Cerebellar nuclear complex (tissue), 1 donor: ENCODE measurements around the gene KCNMA1.
A peak's percentile ranks its signal among the peaks of the same experiment; 100 is the strongest.

ENCODE experiments used
- DNase-seq, 2 experiments: peaks; one replicate each; lab custom pipeline; 2025; lab: John Stamatoyannopoulos, UW

KCNMA1 gene

DNA sequence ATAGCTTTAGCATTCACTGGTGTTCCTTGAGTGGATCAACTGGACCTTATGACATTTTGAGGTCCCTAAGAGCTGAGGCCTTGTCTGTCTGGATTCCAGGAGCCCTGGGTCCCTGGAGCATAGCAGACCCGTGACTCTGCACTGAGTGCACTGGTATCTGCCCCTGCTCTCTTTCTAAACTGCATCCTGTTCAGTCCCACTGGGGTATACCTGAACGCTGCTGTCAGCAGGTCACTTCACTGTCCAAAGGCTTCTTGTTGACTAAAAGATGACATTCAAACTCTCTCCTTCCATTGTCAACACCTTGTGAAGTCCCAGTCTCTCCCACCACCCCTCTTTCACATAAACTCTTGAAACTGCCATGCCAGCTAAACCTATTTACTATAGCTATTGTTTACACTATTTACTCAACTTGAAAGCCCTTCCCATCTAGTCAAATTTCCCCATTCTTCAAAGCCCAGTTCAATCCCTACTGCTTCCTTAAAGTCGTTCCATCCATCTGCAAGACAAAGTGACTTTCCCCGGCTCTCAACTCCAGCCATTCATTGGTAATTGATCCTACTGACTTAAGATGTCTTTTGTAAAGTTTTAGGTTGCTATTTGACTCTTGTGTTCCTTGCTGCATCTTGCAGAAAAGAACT, 523.3 kb downstream of the KCNMA1 start:
- DNase-seq = no peak

DNA sequence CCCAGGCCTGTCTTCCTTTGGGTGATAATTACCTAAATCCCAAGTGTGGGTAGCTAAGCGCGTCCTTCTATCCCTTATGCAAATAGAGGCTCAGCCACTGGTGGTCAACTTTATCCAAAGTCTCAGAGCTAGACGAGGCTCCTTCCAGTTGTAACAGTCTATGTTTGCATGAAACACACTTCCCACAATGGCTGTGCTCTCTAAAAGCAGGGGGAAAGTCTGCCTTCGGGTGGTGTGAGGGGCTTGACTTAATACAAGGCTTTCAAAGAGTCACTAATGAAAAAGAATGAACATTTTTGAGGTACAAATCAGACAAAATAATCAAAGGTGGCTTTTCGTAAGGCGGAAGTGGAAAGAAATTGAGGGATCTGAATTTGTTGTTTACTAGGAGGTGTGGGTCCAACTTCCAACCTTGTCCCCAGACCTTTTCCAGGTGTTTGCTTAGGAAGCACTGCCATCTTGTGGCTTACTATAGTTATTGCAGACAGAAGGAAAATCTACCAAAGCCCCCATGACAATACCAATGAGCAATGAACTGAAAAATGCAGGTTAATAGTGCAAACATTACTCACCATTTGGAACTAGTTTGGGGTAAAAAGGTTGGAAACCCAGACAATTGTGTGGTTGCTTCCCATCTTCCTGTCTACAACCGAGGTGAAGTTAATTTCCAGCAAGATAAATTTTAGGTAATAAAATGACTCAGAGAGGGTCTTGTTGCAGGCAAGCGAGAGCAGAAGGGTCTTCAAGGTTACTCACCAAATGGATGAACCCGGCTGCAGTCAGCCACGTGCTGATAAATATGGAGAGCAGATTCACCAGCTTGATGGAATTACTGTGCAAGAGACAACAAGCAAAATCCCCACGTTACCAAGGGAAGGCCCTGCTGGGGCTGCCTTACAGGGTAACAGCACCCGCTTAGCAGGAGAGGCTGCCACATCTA, 525.7 kb downstream of the KCNMA1 start:
- peak in 1 of 2 experiments; percentile 5 for DNase-seq

DNA sequence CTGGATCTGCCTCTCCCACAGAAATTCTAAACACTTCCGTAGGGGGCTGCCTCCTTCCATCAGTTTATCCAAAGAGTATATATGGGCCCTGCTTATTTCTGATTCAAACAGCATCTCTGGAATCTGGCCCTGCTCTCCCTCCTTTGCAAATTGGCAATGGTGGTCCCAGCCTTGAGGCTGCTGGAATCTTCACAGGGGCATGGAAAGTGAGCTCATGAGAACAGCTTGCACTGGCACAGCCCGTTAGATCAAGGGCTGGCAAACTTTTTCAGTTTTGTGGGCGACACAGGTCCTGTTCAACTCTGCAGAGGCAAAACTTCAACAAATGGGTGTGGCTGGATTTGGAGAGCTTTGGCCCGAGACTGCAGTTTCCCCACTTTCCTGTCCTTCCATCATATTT, 526.9 kb downstream of the KCNMA1 start:
- no peak for DNase-seq

DNA sequence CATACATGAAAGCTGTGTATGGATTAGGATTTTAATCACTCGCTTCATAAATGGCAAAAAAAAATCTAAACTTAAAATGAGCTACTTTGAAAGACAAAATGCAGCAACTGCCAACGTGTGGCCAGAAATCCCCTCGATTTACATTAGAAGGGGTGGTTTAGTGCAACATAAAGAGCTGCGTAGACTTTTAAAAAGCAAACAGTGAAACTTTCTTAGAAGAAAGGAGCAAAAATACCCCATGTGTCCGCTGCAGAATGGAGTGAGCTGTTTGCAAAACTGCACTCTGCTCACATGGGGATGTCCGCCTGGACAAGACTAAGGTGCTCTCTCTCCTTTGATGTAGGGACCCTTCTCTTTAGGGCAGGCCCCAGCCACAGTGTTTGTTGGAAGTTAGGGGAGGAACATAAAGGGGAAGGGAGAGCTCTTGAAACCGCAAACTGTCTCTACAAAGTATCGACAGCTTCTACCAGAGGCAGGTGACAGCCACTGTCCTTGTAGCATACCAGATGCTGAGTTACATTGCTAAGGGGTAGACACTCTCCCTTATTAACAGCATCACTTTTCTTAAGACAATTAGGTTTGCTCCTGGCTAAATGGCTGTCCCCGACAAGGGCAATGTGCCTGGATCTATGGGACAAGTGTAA, 528.1 kb downstream of the KCNMA1 start:
- no peak for DNase-seq

DNA sequence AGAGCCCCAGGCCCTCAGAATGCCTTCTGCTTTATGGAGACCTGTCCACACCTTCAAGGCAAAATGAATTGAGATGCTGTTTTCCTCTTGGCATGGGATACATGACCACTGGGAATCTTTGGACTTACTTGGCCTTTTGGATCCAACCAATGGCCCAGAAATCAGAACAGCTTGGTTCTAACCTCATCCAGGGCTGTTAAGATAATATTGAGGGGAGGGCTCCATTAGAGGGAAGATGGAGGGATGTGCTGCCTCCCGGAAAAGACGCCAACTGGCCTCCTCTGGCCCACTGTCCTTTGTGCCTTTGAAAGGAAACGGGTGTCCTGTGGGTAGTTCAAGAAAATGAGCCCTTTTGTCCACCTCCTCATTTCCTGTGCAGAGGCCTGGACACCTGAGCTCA, 530.9 kb downstream of the KCNMA1 start:
- DNase-seq = no peak

DNA sequence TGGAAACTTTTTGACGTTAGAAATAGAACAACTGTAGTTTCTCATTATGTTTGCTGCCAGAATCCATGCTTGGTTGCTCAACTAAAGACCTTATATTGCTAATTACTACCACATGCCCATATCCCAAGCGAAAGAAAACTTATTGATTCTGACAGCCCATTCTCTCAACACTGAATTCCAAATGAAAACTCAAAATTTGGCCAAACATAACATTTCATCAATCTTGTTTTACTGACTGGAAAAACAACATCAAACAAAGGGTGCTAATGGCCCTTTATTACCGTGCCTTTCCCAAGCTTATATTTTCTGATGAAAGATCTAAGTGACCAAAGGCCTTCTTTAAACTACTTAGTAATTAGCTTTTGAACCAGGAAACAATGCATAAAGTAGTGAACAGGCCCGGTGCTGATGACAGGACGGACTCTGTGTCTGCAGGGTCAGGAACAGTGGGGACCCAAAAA, 531.8 kb downstream of the KCNMA1 start:
- DNase-seq = no peak

DNA sequence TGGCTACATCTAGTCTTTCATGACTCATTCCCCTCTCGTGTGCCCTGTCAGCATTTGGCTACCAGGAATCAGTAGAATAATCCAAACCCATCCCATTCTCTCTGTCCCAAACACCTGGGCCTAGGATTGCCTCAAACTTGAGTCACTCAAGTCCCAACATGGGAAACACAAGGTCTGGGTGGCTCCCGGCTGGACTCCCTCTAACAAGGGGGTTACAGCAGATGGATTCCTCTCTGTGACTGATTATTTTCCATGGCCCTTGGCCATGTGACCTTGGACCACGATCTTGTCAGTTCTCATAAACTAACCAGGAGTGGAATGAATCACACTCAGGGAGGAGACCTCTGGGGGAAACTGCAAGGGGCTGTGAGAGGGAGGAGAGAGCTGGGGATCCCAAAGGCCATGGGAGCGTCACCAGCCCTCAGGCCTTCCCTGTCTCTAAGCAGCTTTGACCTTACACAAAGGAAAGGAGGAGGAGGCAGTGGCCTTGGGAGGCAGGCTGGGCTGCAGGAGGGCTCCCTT, 533.1 kb downstream of the KCNMA1 start:
- no peak for DNase-seq

DNA sequence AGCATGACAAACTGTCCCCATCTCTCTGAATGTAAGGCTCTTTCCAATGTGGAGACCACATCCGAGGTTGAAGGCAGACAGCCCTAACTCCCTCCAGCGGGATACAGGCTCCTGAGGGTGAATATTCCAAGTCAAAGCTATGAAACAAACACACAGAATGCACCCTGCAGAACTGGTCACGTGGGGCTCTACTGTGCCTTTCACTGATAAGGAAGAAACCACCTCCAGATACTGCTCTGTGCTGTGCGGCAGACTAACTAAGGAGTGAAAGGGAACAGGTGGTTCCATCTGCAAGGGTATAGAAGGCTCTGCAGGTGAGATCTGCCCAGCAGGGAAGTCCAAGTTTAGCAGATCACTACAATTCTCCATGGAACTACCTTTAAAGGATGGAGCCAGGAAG, 534.4 kb downstream of the KCNMA1 start:
- DNase-seq = no peak

DNA sequence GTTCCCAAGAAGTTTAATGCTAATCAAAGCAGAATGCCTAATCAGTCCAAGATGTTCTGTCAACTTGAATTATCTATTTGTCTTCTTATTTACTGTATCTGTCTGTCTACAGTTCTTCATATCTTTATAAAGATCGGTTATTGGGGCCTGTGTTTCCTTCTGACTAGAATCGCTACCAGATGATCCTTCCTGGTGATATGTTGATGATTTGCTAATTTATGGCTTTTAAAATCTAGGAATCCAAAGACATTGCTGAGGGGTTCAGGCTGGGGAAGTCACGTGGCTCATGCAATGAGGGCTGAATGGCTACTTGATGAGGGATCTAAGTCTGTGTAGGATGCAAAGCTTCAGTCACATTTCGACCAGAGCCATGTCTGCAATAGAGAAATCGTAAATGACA, 536.3 kb downstream of the KCNMA1 start:
- DNase-seq = no peak

DNA sequence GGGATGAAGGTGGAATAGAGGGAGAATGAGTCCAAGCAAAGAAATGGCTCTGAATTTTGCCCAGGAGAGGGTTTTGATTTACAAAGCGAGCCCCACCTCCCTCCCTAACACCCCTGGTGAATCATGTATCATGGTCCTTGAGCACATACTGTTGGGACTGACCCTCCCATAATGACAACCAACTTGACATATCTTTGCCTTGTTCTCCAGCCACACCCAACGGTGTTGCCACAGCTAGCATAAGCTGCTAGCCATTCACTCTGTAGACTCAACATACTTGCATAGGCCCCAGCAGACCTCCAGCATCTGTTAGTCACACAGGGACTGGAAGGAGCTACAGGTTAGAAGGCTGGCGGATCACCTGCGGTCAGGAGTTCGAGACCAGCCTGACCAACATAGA, 538.5 kb downstream of the KCNMA1 start:
- DNase-seq = no peak

DNA sequence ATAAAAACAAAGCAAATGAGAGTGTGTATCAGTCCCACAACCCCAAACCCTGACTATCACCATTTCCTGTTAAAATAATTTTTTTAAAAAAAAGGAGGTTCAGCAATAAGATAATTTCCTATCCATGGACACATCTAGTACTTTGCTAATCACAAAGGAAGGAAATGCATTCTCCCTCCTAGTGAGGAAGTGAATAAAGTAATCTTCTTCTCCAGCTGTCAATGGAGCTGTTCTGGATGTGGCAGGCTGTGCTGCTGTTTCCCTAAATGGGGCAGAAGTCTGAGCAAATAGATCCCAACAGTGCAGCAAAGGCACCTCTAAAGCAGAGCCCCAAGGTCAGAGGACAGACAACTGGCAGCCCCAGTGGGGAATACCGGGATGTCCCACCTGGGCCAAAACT, 540.0 kb downstream of the KCNMA1 start:
- no peak for DNase-seq

DNA sequence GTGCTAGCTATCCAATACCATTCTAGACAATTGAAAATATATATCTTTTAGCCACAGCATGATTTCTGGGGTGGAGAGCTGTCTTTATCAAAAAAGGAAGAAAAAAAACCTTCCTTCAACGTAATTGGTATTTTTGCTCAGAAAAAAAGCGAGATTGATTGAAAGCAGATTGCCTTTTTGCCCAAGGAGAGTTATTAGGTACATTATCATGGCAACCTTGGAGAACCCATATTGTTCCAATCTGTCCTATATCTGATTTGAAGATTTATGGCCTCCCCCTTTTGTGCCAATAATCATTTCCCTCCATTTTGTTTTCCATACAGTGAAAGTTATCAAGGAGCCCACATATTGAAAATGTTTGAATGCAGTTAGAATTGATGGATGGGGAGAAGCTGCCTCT, 544.5 kb downstream of the KCNMA1 start:
- DNase-seq = no peak

DNA sequence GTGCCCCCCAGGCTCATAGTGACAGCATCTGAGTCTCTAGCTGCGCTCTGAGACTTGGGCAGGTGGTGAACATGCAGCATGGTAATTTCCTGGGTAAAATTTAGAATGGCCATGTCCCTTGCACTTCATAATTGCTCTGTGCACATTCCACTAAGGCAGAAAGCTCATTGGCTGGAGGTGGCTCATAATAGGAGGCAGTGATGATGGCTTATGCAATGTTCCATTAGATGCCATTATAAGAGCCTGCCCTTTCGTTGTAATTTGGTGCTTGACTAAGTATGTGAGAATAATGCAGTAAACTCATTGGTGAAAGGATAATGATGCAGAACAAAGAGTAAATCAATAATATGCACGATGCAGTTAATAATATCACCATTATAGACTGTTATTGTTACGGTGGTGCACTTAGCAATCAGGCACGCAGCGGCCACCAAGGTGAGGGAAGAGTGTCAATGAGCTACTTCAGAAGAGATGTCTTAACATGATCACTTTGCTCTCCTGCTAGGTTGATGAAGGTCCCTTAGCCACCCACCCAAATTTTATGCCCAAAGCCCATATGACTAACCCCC, 545.9 kb downstream of the KCNMA1 start:
- no peak for DNase-seq

DNA sequence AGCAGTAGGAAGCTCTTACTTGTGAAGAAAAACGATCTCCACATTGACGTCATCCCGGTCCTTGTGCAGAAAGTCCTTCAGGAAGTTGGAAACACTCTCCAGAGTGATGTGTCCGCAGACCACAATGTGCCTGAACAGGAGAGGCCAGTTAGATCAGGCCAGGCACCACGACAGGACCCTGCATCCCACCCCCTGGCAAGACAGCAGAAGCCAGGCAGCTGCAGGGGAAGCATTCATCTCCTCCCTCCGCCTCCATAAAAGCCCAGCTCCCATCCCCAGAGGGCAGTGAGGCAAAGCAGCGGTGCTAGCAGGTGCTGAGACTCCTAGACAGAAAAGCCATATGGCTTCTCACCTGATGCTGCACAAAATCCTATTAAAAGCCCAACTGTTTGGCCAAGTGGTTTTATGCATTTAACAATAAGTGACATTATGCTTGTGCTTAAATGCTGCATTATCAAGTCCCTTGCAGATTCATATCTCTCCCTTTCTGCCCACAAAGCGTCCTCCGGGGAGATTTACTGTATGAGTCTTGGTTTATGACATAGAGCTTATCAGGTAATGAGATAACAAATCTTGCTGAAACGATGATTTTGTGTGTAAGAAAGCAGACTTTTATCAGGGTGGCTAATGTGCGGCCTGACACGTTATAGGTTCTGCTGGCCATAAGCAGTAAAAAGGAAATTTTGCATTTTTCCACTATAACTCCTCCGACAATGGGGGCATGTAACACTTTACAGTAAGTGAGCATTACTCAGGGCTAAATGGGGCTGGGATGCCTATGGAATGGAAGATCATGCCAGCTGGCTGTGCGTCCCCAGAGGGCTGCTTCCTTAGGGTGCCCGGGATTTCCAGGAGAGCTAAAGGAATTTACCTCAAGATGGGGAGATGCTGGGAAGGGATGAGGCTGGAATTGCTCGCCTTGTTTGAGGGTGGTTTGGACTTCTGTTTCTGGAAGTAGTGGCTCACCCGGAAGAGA, 546.9 kb downstream of the KCNMA1 start:
- no peak for DNase-seq

DNA sequence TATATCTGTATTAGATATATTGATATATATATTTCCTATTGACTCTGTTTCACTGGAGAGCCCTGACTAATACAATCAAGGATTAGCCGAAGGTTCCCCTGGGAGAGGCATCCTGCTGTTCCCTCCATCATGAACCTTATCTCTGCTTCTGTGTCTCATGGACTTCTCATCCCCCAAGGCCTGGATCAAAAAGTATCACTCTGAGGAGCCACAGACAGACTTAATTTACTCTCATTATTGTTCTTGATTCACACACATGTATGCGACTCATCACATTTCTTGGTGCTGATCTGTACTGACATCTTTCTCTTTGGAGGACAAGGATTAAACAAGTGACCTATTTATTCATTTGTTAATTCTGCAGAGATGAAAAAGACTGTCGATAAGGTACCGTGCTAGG, 550.2 kb downstream of the KCNMA1 start:
- DNase-seq = no peak

DNA sequence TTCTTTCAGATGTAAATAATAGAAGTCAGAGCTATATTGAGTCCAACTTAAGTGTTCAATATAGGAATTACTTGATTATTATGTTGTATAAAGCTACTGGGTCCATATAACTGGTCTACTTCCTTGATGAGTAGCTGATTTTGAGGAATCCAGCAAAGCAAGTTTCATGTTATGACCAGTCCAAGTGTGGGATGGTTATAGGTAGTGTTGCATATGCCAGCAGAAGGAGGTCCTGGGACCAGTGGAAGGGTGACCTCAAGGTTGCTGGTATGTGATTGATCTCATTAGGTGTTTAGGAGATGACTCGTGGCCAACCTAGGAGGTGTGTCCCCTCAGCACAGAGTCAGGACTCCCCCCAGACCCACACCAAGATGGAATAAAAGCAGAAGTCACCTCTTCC, 551.5 kb downstream of the KCNMA1 start:
- DNase-seq = no peak

DNA sequence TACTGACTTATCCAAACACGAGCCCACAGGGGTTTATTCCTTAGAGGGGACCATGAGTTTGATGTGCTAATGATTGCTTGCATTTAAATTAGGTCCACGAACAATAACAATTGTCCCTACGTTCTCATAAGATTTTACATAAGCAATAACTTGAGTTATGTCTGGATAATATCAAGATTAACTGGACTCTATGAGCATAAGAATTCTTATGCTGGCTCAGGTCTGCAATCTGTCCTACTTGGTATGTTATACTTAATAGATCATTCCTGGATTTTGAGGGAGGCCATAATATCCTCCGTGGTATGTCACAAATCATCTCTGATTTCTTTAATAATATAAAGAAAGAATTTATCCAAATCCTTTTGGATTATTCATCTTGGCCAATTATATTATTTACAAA, 552.3 kb downstream of the KCNMA1 start:
- DNase-seq = no peak

DNA sequence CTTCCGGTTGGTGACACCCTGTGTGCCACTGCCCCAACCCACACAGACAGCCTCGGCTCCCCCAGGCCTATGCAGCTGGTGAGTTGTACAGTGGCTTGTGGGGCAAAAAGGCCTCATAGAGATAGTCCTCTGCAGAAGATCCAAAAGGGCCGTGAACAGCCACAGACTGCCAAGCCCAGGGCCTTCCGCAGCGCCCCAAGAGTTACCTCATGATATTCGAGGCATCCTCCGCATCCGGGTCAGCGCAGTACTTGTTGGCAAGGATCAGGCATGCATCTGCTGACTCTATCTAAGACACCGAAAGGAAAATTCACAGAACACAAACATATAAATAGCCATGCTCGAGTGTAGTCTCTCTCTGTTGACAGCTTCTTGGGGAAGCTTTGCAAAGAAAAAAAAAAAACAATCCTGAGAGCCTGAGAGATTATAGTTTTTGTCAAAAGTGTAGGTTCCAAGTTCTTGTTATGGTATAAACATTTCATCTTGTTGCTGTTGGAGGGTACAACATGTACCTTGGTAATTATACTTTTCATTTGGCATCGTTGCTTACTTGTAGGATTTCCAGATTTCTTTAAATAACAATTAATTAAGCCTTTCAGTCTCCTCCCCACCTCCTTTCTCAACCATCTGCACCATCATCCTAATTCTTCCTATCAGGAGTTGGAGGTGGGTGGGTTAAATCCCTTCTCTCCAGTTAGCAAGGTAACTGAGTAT, 553.0 kb downstream of the KCNMA1 start:
- no peak for DNase-seq

DNA sequence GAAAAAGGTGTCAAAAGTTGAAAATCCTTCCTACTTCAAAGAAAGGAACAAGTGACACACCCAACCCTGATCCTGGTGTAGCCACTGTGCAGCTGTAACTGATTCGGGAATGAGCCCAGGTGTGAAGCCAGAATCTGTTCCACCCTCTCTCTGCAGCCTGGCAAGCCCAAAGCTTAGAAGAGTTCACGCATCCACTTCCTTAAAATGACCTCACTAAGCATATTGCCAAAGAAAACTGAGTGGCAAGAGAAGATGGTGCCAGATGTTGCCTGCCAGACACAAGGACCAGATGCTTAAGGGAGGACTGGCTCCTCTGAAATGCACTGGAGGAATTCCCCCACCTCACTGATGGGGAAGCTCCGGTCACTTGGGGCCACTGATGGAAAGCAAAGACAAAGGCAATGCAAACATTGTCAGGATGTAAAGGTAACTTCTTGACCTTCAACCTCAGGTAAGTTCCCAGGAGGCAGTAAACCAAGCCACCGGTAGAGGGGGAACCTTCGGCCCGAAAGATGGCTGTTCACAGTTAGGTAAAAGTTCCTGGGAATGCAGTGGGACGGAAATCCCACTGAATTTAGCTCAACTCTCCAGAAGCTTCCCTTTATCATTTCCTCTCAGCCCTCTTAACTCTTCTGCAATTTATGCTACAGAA, 554.9 kb downstream of the KCNMA1 start:
- no peak for DNase-seq

DNA sequence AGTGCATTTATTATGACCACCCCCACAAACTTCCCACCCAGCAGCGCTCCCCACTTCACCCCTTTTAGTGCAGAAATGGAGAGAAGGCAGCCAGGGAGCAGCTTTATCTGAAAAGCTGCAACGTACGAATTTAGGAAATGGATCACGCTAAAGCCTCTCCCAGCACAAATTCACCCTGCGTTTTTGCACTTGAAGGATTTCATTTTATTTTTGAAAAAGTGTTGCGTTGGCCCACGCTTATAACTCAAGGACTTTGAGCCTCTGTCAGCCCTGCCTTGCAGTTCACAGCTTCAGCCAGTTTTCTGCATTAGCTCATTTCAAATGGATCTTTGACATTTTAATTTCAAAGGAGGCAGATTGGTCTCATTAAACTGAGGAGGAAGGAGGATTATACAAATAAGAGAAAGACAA, 556.1 kb downstream of the KCNMA1 start:
- no peak for DNase-seq
